Coronary artery (tissue), 2 donors: ENCODE results near the gene C2orf68.

Source experiments
- DNase-seq: peaks from one replicate; pipeline ENCODE4 v3.0.0-alpha.2; 2017; ENCODE audit warnings: low spot score
- H3K27ac ChIP-seq, 2 donors: fragments of 200-600 bp; sonication (generic); one replicate each; pipeline ENCODE4 v1.5.1; 2016 to 2019
- H3K4me3 ChIP-seq: fragments of 200-600 bp; sonication (generic); 2 replicates; pipeline ENCODE4 v1.5.1; 2016; ENCODE audit warnings: mild to moderate bottlenecking, moderate library complexity
- CTCF ChIP-seq: fragments of 200-600 bp; sonication (generic); IDR thresholded peaks from one replicate; pipeline ENCODE4 v1.5.1; 2019; ENCODE audit warnings: antibody characterized with exemption

Gene C2orf68

DNA sequence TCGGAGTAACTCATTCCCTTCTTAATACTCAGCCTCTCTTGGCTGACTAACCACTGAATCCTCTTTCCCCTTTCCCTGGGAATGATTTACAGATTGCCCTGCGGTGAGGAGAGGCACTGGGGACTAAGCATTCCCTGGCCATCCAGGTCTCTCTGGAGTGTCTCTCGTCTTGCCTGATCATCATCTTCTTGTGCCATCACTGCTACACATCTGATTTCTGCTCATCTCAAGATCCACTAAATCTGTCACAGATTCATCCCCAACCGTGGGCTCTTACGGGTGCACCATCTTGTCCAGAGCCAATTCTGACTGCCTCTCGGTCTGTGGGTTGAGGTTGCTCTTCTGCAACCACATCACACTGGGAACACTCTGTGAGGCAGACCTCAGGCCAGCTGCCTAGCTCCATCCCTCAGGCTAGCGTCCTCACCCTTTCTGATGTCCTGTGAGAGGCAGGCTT, 44.1 kb upstream of the C2orf68 start:
- peak overlapping the region in 1 of 2 donors; percentile 28 for H3K27ac ChIP-seq
- DNase-seq: no peak
- TF ChIP-seq CTCF: no peak
- H3K4me3 ChIP-seq: no peak overlapping the region

GRCh38 chr2:85653996-85654395, 42.1 kb upstream of the C2orf68 start:
- no peak for TF ChIP-seq CTCF
- H3K27ac ChIP-seq: no peak overlapping the region
- H3K4me3 ChIP-seq: no peak overlapping the region
- no peak for DNase-seq

DNA sequence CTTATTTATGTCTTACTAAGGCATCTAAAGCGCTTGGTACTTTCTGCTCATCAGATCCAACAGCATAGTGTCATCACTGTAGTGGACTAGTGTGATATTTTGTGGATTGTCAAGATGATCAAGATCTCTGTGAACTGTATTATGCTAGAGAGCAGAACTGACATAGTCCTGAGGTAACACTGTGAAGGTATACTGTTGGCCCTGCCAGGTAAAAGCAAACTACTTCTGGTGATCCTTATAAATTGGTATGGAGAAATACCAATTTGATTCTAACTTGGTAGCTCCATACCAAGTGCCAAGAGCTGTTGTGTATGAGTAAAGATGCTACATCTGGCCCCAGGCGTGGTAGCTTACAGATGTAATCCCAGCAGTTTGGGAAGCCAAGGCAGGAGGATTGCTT, 40.2 kb upstream of the C2orf68 start:
- no peak for DNase-seq
- Histone ChIP-seq H3K4me3 (no peak overlapping the region), H3K27ac (no peak overlapping the region)
- no peak for TF ChIP-seq CTCF

GRCh38 chr2:85651097-85651496, 39.2 kb upstream of the C2orf68 start:
- Histone ChIP-seq H3K27ac (no peak overlapping the region), H3K4me3 (no peak overlapping the region)
- no peak for TF ChIP-seq CTCF
- no peak for DNase-seq

- peak overlapping the region in 1 of 2 donors; percentile 43 for H3K27ac ChIP-seq
- H3K4me3 ChIP-seq: no peak overlapping the region
- no peak for TF ChIP-seq CTCF
- no peak for DNase-seq
Observed at GRCh38 chr2:85650456-85650855, 38.6 kb upstream of the C2orf68 start.

DNA sequence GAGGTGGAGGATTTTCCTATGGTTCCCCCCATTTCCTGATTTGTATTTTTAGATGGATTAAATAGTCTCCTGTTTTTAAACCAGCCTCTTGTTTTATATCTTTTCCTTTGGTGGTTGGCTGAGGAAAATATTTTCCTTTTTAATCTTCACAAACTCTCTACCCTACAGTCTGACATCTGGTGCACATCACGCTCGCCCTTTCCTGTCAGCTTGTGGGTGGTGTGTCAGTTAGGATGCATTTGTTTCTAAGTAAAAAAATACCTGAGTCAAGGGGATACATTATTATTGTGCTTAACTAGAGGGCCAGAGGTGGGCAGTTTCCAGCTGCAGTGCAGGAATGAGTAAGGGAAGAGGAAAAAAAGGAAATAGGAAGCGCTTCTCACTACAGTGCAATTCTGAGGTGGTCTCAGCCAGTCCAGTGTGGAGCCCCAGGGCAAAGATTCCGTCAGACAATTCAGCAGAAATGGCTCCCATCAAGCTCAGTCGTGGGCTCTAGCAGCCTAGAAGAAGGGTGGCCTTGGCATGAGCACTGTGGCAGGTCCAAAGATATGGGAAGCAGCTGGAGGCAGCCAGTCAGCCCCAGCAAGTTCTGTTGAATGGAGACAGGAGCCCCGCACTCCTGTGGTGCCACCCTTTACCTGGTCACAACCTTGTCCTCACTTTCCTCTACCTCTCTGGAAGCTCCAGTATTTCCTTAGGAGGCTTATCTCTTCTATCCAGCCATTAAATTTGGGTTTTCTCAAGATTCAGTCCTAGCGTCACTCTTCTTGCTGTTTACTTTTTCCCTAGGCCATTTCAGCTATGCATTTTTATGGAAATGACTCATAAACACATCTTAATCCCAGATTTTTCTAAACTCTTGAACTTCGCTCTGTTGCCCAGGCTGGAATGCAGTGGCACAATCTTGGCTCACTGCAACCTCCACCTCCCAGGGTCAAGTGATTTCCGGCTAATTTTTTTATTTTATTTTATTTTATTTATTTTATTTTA, 37.6 kb upstream of the C2orf68 start:
- TF ChIP-seq CTCF: no peak
- Histone ChIP-seq H3K27ac (peak overlapping the region; percentile 47 to 68), H3K4me3 (no peak overlapping the region)
- DNase-seq: no peak

DNA sequence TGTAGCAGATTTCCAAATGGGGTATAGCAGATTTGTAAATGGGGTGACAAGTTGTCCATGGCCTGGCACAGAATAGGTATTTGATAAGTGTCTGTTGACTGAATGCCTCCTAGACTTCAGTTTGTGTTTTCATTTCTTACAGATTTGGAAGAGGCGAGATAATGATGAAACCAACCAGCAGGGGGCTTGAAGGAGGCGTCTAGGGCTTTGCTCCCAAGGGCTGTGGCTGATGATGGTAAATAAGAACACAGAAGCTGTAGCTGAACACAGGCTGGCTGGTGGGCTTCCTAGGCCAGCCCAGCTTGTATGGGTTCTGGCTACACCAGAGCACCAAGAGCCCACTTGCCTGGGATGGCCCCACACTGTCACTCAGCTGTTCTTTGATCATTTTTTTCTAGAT, 36.8 kb upstream of the C2orf68 start:
- H3K4me3 ChIP-seq: no peak overlapping the region
- H3K27ac ChIP-seq: peak overlapping the region in 1 of 2 donors; percentile 68
- no peak for TF ChIP-seq CTCF
- no peak for DNase-seq
